Measurements from ENCODE around the gene ATG7.

The ATG7 gene

DNA sequence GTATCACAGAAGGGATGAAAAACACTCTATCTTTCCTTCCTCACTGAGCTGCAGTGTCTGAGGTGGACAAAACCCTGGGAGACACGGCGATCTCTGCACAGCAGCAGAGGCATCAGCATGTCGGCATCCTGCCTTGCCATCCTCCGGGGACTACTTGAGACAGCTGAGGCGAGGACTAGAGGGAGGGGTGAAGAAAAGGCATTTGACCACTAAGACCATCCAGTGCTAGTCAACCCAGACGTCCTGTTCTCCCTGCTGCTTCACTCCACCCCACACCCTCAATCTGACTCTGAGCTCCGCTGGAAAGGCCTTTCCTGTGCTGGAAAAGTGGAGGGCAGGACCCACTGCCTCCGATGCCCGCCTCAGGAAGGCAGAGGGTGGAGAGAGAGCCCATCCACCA, 304.3 kb downstream of the ATG7 start:
- Mint-ChIP-seq H3K9me3 (no peaks in the 10 kb centered on the region), H3K4me1 (peaks cover 75% of the 10 kb centered on the region), H3K27ac (peak overlapping the region; percentile 59 to 77 (median 66)), H3K27me3 (ENCODE audit: low read depth) (no peaks in the 10 kb centered on the region), H3K4me3 (no peak overlapping the region), H3K36me3 (ENCODE audit: low read depth) (peaks cover 45% of the 10 kb centered on the region)
- TF ChIP-seq, protein P1, sequence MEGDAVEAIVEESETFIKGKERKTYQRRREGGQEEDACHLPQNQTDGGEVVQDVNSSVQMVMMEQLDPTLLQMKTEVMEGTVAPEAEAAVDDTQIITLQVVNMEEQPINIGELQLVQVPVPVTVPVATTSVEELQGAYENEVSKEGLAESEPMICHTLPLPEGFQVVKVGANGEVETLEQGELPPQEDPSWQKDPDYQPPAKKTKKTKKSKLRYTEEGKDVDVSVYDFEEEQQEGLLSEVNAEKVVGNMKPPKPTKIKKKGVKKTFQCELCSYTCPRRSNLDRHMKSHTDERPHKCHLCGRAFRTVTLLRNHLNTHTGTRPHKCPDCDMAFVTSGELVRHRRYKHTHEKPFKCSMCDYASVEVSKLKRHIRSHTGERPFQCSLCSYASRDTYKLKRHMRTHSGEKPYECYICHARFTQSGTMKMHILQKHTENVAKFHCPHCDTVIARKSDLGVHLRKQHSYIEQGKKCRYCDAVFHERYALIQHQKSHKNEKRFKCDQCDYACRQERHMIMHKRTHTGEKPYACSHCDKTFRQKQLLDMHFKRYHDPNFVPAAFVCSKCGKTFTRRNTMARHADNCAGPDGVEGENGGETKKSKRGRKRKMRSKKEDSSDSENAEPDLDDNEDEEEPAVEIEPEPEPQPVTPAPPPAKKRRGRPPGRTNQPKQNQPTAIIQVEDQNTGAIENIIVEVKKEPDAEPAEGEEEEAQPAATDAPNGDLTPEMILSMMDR (IDR thresholded peaks at IDR 0.05; ENCODE audit: unreplicated experiment in 3 of 3): no peak

DNA sequence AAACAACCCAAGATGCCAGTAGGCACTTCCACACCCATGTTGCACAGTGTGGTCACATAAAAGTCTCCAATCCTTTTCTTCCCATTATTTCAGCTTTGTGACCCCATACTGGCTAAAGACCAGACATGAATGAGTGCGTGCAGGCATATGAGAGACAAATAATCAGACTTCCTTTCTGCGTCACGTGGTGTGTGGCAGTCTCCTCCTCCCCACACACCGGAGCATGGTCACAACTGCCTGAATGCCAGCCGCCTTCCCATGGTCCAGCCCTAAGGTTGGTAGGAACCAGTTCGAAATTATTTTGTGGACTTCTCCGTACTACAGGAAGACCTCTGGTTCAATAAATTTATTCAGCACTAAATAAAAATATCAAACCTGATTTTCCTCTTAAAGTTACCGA, 306.0 kb downstream of the ATG7 start:
- Mint-ChIP-seq H3K27ac (peak overlapping the region; percentile 35 to 61 (median 59)), H3K9me3 (no peaks in the 10 kb centered on the region), H3K4me1 (peaks cover 84% of the 10 kb centered on the region), H3K36me3 (ENCODE audit: low read depth) (peaks cover 38% of the 10 kb centered on the region), H3K27me3 (ENCODE audit: low read depth) (no peaks in the 10 kb centered on the region), H3K4me3 (no peak overlapping the region)
- TF ChIP-seq, protein P1 (IDR thresholded peaks at IDR 0.05; ENCODE audit: unreplicated experiment in 3 of 3): no peak

DNA sequence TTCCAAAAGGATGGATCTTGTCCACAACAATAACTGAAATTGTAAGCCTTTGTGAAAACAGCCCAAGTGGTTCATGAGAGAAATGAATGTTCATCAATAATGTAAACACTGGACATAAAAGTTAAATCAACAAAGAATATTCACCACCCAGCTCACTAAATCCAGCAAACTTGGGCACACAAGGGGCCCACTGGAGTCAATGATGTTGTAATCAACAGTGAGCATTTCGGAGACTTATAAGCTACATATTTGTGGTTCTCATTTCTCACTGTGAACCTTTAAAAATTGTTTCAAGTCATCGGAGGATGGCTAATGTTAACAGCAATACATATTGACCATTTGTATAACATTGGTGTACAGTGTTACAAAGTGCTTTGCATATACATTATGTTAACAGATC, 308.4 kb downstream of the ATG7 start:
- H3K27me3 Mint-ChIP-seq (ENCODE audit: low read depth): no peaks in the 10 kb centered on the region
- no peaks in the 10 kb centered on the region for H3K9me3 Mint-ChIP-seq
- H3K4me1 Mint-ChIP-seq: peaks cover 85% of the 10 kb centered on the region
- H3K4me3 Mint-ChIP-seq: no peak overlapping the region
- TF ChIP-seq, protein P1 (IDR thresholded peaks at IDR 0.05; ENCODE audit: unreplicated experiment in 3 of 3): no peak
- H3K27ac Mint-ChIP-seq: peak overlapping the region; percentile 83 to 98 (median 94)
- H3K36me3 Mint-ChIP-seq (ENCODE audit: low read depth): peaks cover 31% of the 10 kb centered on the region

DNA sequence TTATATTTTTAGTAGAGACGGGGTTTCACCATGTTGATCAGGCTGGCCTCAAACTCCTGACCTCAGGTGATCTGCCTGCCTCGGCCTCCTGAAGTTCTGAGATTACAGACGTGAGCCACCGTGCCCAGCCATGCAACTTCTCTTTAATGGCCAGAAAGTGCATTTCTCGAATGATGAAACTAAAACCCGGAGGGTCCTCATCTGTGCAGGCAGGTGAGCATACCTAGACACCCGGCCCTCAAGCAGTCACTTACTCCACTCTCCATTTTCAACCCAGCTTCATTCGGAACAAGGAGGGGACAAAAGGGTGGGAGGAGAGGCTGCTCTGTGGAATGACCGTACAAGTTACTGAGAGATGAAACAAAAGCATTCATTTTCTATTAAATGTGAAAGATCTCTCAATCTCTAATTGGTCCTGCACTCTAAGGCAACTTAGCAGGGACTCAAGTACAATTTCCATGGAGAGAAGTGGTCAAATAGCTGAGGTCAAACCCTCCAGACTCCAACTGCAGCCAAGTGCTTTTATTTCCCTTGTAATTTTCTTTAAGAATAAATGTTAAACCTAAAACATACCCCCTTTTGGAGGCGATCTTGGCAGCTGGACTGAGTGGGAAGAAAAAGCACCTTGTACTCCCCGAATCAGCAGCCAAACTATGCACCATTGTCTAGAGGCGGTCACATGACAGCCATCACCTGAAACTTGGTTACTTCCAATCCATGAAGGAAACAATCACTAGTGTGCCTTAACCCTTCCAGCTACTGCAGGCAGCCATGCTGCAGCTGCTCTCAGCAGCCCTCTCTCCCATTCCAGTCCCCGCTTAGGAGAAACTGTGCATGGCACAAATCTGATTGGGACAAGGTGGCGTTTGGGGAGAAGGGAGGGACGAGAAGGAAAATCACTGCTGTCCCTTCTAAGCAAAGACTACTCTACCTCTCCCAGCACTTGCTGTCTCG, 309.3 kb downstream of the ATG7 start:
- H3K27ac Mint-ChIP-seq: peak overlapping the region; percentile 98 to 99 (median 98)
- TF ChIP-seq, protein P1 (IDR thresholded peaks at IDR 0.05; ENCODE audit: unreplicated experiment in 3 of 3): no peak
- no peaks in the 10 kb centered on the region for H3K9me3 Mint-ChIP-seq
- H3K4me1 Mint-ChIP-seq: peaks cover 85% of the 10 kb centered on the region
- no peaks in the 10 kb centered on the region for H3K27me3 Mint-ChIP-seq (ENCODE audit: low read depth)
- peak overlapping the region; percentile 67 to 82 (median 80) for H3K4me3 Mint-ChIP-seq
- H3K36me3 Mint-ChIP-seq (ENCODE audit: low read depth): peaks cover 40% of the 10 kb centered on the region

DNA sequence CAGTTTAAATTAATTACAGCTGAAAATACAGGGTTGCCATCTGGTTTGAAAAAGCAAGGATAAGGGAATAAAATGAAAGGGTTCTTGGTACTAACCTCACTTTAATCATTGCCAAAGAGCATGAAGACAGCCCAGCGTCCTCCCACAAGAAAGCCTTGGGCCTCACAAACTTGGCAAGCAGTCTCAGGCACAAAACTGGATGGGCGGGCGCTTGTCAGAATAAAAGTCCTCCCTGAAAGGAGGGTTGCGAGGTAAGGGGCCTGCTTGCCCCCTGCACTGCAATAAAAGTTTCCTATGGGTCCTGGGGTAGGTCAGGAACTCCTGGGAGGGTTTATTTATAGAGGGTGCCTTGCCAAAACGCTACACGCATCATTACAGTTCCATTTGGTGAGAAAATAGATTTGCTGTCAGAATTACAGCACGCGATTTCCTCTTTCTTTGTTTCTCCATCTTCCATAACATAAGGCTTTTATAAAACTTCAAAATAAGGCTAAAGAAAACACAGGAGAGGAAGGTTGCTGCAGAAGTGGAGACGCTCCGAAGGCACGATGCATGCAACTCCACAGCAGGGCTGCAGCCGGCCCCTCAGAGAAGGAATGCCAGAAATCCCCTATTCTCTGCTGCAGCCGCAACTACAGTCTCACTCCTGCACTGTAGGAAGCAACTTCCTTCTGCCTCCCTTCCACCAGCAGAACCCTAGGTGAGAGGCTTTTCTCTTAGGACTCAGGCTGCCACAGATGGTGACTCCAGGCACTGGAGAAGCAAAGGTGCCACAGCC, 310.2 kb downstream of the ATG7 start:
- Mint-ChIP-seq H3K4me3 (peak overlapping the region; percentile 67 to 82 (median 80)), H3K9me3 (no peaks in the 10 kb centered on the region), H3K36me3 (ENCODE audit: low read depth) (peaks cover 46% of the 10 kb centered on the region), H3K27ac (peak overlapping the region; percentile 98 to 99 (median 98)), H3K27me3 (ENCODE audit: low read depth) (no peaks in the 10 kb centered on the region), H3K4me1 (peaks cover 84% of the 10 kb centered on the region)
- TF ChIP-seq, protein P1 (IDR thresholded peaks at IDR 0.05; ENCODE audit: unreplicated experiment in 3 of 3): no peak

All from nephron (organoid).